Osteocyte (in vitro differentiated cells): ENCODE measurements around the gene SYT9. TPM values are rescaled to one million over a fixed set of nuclear protein-coding genes. Genes with fewer than 3 reads are reported as not detected.
A peak's percentile ranks its signal among the peaks of the same experiment; 100 is the strongest.

Source experiments
- DNase-seq: peaks from one replicate; pipeline ENCODE4 v3.0.0; 2021; ENCODE audit warnings: mixed read lengths; ENCODE audit not compliant: unreplicated experiment; ENCODE audit errors: extremely low spot score
- H3K27ac Mint-ChIP-seq: one replicate; pipeline ENCODE4 v1.8.0; 2021; ENCODE audit warnings: mild to moderate bottlenecking, mixed read lengths; ENCODE audit not compliant: unreplicated experiment
- H3K27me3 Mint-ChIP-seq: one replicate; pipeline ENCODE4 v1.8.0; 2021; ENCODE audit warnings: mixed read lengths; ENCODE audit not compliant: unreplicated experiment
- H3K36me3 Mint-ChIP-seq: one replicate; pipeline ENCODE4 v1.8.0; 2021; ENCODE audit warnings: mixed read lengths; ENCODE audit not compliant: unreplicated experiment
- H3K4me1 Mint-ChIP-seq: one replicate; pipeline ENCODE4 v1.8.0; 2021; ENCODE audit warnings: mixed read lengths; ENCODE audit not compliant: unreplicated experiment
- H3K4me3 Mint-ChIP-seq: one replicate; pipeline ENCODE4 v1.8.0; 2021; ENCODE audit warnings: mild to moderate bottlenecking, moderate library complexity, mixed read lengths; ENCODE audit not compliant: unreplicated experiment
- H3K9me3 Mint-ChIP-seq: one replicate; pipeline ENCODE4 v1.8.0; 2021; ENCODE audit warnings: mixed read lengths; ENCODE audit not compliant: unreplicated experiment
- total RNA-seq: library from RNA; stranded (reverse); gene quantifications from 2 replicates; pipeline ENCODE4 v1.2.1, GENCODE V29; 2021
- TF ChIP-seq, protein P1 (sequence below): fragments of 200-600 bp; sonication (generic); IDR thresholded peaks from 2 replicates; pipeline ENCODE4 v1.5.0; 2021; ENCODE audit warnings: antibody characterized with exemption, mild to moderate bottlenecking, moderate library complexity

The SYT9 gene
- total RNA-seq, 1 donor from 2014 or later = 0.40 TPM

DNA sequence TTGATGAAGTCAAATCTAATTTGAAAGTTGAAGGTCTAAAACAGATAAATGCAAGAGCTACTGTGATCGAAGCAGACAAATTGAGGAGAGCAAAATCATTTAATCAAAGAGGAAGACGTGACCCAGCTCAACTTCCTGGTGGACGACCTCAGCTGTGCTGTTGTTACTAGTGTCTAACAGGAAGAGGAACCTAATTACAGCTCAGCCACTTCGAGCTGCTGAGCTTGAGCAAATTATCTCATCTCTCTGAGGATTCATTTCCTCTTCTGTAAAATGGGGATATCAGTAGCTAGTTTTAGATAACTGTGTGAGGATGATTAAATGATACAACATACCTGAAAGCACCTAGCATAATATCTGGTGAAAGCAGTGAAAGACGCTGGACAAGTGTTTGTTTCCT, 185.0 kb downstream of the SYT9 start:
- H3K27ac Mint-ChIP-seq = no peak overlapping the region
- TF ChIP-seq, protein P1, sequence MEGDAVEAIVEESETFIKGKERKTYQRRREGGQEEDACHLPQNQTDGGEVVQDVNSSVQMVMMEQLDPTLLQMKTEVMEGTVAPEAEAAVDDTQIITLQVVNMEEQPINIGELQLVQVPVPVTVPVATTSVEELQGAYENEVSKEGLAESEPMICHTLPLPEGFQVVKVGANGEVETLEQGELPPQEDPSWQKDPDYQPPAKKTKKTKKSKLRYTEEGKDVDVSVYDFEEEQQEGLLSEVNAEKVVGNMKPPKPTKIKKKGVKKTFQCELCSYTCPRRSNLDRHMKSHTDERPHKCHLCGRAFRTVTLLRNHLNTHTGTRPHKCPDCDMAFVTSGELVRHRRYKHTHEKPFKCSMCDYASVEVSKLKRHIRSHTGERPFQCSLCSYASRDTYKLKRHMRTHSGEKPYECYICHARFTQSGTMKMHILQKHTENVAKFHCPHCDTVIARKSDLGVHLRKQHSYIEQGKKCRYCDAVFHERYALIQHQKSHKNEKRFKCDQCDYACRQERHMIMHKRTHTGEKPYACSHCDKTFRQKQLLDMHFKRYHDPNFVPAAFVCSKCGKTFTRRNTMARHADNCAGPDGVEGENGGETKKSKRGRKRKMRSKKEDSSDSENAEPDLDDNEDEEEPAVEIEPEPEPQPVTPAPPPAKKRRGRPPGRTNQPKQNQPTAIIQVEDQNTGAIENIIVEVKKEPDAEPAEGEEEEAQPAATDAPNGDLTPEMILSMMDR = no peak
- DNase-seq = no peak
- no peaks in the 10 kb centered on the region for H3K36me3 Mint-ChIP-seq
- peaks cover 12% of the 10 kb centered on the region for H3K27me3 Mint-ChIP-seq
- H3K4me1 Mint-ChIP-seq = no peaks in the 10 kb centered on the region
- no peaks in the 10 kb centered on the region for H3K9me3 Mint-ChIP-seq
- H3K4me3 Mint-ChIP-seq = no peak overlapping the region

DNA sequence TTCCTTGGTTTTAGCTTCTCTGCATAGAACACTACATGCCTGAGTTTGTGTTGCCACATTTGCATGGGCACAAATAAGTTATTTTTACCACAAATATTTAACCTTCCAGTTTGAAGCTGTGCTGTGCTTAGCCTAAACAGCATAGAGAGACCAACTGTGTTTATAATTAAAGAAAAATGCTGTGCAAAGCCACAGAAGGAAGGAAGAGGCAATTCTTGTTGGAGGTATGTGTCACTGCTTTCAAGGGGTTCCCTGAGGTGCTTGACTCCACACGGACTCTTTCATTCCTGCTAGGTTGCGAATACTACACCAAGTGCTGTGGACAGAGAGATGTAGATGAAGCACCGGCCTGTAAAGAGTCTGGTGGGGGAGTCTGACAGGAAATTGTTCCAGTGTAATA, 186.0 kb downstream of the SYT9 start:
- peaks cover 12% of the 10 kb centered on the region for H3K27me3 Mint-ChIP-seq
- H3K9me3 Mint-ChIP-seq = no peaks in the 10 kb centered on the region
- no peaks in the 10 kb centered on the region for H3K36me3 Mint-ChIP-seq
- DNase-seq = no peak
- no peak overlapping the region for H3K4me3 Mint-ChIP-seq
- TF ChIP-seq, protein P1 = no peak
- peak overlapping the region; percentile 33 for H3K27ac Mint-ChIP-seq
- H3K4me1 Mint-ChIP-seq = no peaks in the 10 kb centered on the region

DNA sequence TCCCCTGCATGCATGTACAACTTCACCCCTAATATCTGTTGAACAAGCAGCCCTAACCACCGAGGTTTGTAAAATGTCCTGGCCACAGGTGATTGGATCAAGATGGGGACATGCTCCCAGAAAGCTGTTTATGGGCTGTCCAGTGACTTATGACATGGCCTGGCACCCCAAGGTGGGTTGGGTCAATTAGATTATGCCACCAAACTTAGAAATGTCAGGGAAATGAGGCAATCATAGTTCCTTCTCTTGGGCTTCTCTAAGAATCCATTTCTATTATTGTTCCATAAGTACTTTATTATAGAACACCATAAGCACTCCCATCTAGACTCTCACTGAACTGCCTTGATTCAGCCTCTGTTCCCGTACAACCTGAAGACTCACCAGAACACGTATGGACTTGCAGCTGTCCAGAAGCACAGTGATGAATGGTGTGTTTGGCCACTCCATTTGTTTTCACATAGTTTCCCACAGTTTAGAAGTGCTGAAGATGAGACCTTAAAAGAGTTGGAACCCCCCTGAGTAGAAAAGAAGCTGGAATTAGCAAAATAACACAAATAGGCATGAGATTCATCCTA, 188.1 kb downstream of the SYT9 start:
- no peak for DNase-seq
- no peaks in the 10 kb centered on the region for H3K36me3 Mint-ChIP-seq
- no peaks in the 10 kb centered on the region for H3K4me1 Mint-ChIP-seq
- H3K27ac Mint-ChIP-seq = no peak overlapping the region
- H3K4me3 Mint-ChIP-seq = no peak overlapping the region
- TF ChIP-seq, protein P1 = no peak
- no peaks in the 10 kb centered on the region for H3K9me3 Mint-ChIP-seq
- peaks cover 14% of the 10 kb centered on the region for H3K27me3 Mint-ChIP-seq

DNA sequence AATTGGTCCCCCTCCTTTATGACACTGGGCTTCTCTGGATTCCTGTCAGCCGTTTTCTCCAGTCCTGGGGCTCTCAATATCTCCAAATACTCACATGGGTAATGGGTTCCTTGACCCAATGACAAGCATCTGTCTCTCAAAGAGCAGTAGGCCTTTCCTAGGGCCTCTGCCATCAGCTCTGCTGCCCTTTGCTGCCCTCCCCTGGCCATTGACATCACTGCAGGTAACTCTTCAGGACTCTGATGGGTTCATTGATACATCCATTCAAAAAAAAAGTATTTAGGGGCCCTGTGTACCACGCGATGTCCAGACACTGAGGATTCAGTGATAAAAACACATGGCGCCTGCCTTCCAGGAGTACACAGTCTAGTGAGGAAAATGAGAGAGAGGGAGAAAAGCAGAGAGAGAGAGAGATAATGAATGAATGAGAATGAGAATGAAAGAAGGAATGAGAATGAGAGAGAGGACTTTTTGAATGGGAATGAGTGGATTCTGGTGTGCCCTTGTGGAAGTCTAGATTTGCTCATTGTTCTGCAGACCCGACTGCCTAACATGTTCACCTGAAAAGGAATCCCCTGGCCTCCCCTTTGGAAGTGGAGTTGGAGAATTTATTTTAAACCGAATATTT, 191.0 kb downstream of the SYT9 start:
- H3K27me3 Mint-ChIP-seq = peaks cover 6% of the 10 kb centered on the region
- no peak overlapping the region for H3K4me3 Mint-ChIP-seq
- TF ChIP-seq, protein P1 = peak; percentile 87

DNA sequence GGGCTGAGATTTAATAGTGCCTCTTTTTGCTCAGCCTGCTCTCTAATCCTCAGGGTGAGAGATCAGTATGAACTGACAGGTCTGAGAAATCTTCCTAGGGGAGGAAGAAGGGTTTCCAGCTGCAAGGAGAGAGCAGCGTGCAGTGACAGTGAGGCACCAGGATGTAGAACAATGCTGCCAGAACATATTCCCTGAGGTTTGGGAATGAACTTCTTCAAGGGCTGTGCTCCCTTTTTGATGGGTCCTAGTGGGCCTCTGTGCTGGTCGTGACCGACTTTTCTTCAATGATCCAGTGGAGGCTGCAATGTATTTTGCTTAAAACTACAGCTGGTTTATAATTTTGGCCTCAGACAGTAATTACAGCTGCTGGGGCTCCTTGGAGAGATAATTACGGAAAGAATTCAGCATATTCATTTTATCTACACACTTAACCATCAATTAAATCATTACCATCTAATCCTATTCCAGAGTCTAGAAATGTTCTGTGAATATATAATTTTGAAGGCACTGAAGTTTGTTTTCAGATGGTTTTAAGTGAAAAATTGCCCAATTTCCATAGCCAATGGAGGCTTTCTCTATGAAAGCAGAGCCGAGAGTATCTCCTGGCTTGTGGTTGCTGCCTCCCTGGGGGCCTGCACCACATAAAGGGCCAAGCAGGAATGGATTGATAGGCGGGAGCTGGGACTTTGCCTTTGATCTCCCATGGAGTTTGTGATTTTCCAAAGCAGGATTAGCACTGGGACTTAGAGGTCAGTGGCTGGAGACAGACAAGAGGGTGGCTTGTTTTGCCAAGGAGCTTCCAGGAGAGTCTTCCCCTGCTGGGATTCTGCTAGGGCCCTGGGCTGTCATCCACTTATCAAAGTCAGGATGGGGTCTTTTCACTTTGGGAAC, 192.6 kb downstream of the SYT9 start:
- Mint-ChIP-seq H3K9me3 (no peaks in the 10 kb centered on the region), H3K36me3 (no peaks in the 10 kb centered on the region), H3K27me3 (peaks cover 3% of the 10 kb centered on the region), H3K27ac (no peak overlapping the region), H3K4me3 (no peak overlapping the region), H3K4me1 (no peaks in the 10 kb centered on the region)
- TF ChIP-seq, protein P1 = no peak
- DNase-seq = no peak

More for the DNA sequence above, 191.0 kb downstream of the SYT9 start:
- H3K9me3 Mint-ChIP-seq = no peaks in the 10 kb centered on the region
- H3K27ac Mint-ChIP-seq = no peak overlapping the region
- H3K36me3 Mint-ChIP-seq = no peaks in the 10 kb centered on the region
- peak; percentile 87 for DNase-seq
- H3K4me1 Mint-ChIP-seq = no peaks in the 10 kb centered on the region
